HG02571 (cell line): Measurements from ENCODE around the gene PDE4DIP.
"Not testable (repeated sequence)": the region's sequence is repeated elsewhere in the genome, so short reads cannot be mapped to it uniquely, and the experiment has no call there.

Source experiments
- ATAC-seq: cut with Tn5 transposase; IDR thresholded peaks from one replicate; pipeline ENCODE4 v1.9.1; 2021; ENCODE audit warnings: mild to moderate bottlenecking, moderate library complexity; ENCODE audit not compliant: unreplicated experiment

PDE4DIP gene

GRCh38 chr1:148966084-148966483, 121.9 kb downstream of the PDE4DIP start:
- not testable (repeated sequence) for ATAC-seq

GRCh38 chr1:148967580-148967979, 123.4 kb downstream of the PDE4DIP start:
- ATAC-seq: not testable (repeated sequence)

GRCh38 chr1:148968682-148969081, 124.5 kb downstream of the PDE4DIP start:
- ATAC-seq: not testable (repeated sequence)

- ATAC-seq: not testable (repeated sequence)
Measured at GRCh38 chr1:148969126-148969525, 124.9 kb downstream of the PDE4DIP start.

GRCh38 chr1:148975453-148975852, 131.2 kb downstream of the PDE4DIP start:
- ATAC-seq: not testable (repeated sequence)

- ATAC-seq: not testable (repeated sequence)
Measured at GRCh38 chr1:148975866-148976537, 131.8 kb downstream of the PDE4DIP start.

GRCh38 chr1:148977785-148978184, 133.6 kb downstream of the PDE4DIP start:
- ATAC-seq: not testable (repeated sequence)

GRCh38 chr1:148989378-148989777, 145.2 kb downstream of the PDE4DIP start:
- not testable (repeated sequence) for ATAC-seq

- not testable (repeated sequence) for ATAC-seq
Measured at GRCh38 chr1:148990233-148990788, 146.1 kb downstream of the PDE4DIP start.

GRCh38 chr1:148991818-148992217, 147.6 kb downstream of the PDE4DIP start:
- ATAC-seq: not testable (repeated sequence)

- ATAC-seq: not testable (repeated sequence)
Measured at GRCh38 chr1:148992364-148992763, 148.1 kb downstream of the PDE4DIP start.

GRCh38 chr1:148996449-148997224, 152.4 kb downstream of the PDE4DIP start:
- not testable (repeated sequence) for ATAC-seq

GRCh38 chr1:148997405-148997804, 153.2 kb downstream of the PDE4DIP start:
- ATAC-seq: not testable (repeated sequence)

- not testable (repeated sequence) for ATAC-seq
Measured at GRCh38 chr1:149002664-149003063, 158.4 kb downstream of the PDE4DIP start.

GRCh38 chr1:149008326-149008725, 164.1 kb downstream of the PDE4DIP start:
- not testable (repeated sequence) for ATAC-seq

- ATAC-seq: not testable (repeated sequence)
Measured at GRCh38 chr1:149008769-149009168, 164.5 kb downstream of the PDE4DIP start.

- not testable (repeated sequence) for ATAC-seq
Measured at GRCh38 chr1:149009761-149010160, 165.5 kb downstream of the PDE4DIP start.

GRCh38 chr1:149012599-149012998, 168.4 kb downstream of the PDE4DIP start:
- not testable (repeated sequence) for ATAC-seq

GRCh38 chr1:149013513-149013912, 169.3 kb downstream of the PDE4DIP start:
- ATAC-seq: not testable (repeated sequence)

GRCh38 chr1:149015522-149015921, 171.3 kb downstream of the PDE4DIP start:
- ATAC-seq: not testable (repeated sequence)

- ATAC-seq: not testable (repeated sequence)
Measured at GRCh38 chr1:149016626-149017025, 172.4 kb downstream of the PDE4DIP start.
